CD4-positive, alpha-beta T cell treated with Interleukin-6 for 4 hours (primary cell): ENCODE results near the gene SFXN5.
"Not testable (repeated sequence)": the region's sequence is repeated elsewhere in the genome, so short reads cannot be mapped to it uniquely, and the experiment has no call there.

Experiments
- DNase-seq: peaks from one replicate; pipeline ENCODE4 v3.0.0-alpha.2; 2020; ENCODE audit warnings: mixed read lengths

Gene SFXN5

DNA sequence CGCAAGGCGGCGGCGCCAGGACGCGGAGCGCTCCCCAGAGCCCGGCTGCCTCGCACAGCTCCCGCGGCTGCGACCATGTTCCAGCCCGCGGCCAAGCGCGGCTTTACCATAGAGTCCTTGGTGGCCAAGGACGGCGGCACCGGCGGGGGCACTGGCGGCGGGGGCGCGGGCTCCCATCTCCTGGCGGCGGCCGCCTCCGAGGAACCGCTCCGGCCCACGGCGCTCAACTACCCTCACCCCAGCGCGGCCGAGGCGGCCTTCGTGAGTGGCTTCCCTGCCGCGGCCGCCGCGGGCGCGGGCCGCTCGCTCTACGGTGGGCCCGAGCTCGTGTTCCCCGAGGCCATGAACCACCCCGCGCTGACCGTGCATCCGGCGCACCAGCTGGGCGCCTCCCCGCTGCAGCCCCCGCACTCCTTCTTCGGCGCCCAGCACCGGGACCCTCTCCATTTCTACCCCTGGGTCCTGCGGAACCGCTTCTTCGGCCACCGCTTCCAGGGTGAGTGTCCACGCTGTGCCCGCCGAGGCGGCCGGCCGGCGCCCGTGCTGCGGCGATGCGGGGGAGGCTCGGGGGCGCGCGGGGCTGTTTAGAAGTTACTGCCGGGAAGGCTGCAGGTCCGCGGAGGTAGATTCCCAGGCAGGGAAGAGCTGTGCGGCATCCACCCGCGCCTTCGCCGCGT is 153.5 kb downstream of the SFXN5 start:
- no peak for DNase-seq

DNA sequence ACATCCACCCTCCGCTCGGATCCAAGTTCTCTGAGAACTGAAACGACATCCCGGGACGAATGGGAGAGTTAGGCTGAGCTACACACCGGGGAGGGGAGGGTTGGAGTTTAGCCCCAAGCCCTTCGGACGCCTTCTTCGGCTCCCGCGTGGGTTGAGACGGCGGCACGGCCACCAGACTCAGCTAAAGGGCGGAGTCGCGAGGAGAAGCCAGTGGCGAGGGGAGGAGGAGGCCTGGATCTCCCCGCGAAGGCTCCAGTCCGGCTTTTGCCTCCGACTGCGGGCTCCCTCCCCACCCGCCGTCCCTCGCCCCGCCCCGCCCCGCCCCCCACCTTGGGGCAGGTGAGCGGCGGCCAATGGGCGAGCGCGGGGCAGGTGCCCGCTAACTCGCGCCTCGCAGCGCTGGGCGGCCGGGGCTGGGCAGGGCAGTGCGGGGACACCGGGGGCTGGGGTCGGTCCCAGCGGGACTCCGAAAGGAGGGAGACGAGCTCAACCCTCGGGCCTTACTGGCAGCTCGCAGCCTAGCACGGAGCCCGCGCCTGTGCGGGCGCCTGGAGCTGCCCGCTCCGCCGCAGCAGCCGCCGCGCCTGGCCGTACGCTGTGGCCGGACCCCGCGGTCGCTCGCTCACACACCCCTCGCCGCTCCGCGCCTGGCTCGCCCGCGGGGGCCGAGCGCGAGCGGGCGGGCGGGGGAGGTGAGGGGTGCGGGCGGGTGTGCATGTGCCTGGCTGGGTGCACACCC is 154.2 kb downstream of the SFXN5 start, which contains the start of gene EMX1:
TSS of gene EMX1 (plus strand) at position 382 of the 739 bp plus-strand sequence. CDS start at position 716, 334 bp downstream.
- DNase-seq, result peak; percentile 59

DNA sequence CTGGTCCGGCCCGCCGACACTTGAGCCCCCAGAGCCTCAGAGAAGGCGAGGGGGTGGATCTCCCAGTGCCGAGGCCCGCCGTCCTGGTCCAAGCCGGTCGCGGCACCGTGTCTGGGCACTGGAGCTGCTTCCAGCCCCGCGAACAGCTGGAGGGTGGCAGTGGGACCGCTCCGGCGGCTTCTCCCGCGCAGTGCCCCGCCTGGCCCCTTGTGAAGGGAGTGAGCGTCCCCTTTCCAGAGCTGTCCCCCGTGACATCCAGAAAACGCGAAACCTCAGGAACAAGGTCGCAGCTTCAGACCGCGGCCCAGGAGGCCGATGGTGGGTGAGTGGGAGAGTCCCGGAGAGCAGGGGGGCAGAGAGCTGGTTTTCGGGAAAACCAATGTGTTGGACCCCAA is 154.8 kb downstream of the SFXN5 start:
- DNase-seq, result no peak

DNA sequence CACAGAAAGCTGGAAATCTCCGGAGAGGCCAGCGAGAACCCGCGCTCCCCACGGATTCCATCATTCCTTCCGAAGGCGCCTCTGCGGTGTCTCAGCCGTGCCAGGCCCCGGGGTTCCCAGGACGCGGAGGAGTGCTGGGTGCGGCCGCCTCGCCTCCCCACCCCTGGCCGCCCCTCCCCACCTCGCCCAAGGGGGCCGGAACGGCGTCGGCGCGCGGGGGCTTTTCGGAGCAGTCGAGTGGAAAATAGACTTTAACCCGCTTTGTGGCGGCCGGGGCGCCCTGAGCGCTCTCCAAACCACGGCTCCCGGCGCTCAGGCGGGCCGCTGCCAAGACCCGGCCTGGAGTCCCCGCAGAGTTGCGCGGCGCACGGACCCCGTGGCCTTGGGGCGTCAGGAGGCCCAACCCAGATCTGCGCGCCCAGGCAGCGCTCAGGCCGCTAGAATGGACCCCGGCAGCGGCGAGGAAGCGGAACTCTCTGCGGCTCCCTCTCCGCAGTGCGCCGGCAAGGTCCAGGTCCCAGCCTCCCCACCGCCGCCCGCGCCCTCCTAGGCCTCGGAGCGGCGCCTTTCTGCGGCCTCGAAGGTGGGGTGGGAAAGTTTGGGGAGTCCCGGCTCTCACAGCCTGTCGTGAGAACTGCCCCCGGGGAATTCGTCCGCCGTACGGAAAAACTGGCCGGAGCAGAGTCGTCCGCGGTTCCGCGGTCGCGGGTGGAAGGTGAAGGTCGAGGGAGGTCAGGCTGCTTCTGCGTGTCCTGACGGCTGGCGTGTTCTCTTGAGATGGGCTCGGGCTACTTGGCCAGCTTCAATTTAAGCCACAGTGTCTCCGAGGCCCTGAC is 155.4 kb downstream of the SFXN5 start:
- DNase-seq, result peak; percentile 28

DNA sequence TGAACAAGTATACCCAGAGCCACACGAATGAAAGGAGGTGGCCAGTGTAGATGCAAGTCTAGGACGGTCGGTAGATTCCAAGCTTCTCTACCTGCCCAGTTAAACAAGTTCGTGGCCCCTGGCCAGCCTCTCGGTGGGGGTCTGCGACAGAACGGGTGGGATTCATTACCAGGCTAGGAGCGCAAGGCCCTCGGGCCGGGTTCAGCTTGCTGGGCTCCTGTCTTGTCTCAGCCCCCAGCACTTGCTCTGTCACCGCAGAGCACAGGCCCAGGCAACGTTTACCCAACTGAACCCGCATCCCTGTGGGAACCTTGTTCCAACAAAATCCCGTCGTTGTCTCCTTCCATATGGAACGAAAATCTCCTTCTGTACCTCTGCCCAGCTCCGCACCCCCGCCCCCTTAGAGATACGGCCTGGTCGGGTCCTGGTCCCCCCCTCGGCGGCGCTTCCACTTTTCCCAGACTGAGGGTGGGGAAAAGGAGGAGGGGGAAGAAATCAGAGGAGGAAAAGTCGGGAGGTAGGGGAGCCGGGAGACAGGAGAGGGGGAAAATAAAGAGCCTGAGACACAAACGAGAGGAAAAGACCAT is 156.1 kb downstream of the SFXN5 start:
- no peak for DNase-seq

DNA sequence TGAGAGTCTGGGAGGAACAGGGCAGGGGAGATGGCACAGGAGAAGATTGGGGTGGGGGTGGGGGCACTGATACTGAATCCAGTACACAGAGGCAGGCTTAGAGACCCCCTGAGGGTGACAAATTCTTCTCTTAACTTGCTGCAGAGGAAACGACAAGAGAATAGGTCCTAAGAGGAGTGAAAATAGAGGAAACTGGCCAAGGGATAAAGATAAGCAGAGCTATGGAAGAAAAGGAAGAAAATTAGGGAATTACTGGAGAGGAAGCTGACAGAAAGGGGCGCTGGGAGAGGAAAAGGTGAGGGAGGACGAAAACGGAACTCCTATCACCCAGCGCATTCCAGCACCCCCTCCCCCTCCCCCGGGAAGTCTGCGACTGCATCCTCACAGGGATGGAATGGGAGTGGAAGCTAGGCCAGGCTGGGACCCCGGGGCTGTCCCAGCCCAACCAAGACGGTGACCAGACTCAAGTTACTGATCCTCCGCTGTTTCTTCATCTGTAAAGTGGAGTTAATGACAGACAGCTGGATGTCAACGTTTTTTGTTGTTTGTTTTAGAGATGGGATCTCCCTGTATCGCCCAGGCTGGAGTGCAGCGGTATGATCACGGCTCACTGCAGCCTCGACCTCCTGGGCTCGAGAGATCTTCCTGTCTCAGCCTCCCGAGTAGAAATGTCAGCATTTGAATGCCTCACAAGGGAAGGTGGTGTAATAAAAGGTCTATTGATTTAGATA is 156.8 kb downstream of the SFXN5 start:
- no peak for DNase-seq

DNA sequence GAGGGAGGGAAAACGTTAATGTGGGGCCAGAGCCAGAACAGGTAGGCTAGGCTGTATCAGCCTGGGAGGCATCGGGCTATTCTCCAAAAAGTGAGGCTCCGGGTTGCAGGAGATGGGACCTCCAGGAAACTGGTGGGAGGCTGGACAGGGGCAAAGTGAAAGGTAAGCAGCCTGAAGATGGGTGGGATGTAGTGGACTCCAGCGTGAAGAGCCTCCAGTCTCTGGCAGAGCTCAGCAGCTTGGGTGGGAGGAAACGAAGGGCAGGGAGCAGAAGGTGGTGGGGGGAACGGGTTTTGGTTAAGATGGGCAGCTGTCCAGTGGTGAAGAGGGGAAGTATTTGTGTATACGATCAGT is 157.3 kb downstream of the SFXN5 start:
- no peak for DNase-seq

DNA sequence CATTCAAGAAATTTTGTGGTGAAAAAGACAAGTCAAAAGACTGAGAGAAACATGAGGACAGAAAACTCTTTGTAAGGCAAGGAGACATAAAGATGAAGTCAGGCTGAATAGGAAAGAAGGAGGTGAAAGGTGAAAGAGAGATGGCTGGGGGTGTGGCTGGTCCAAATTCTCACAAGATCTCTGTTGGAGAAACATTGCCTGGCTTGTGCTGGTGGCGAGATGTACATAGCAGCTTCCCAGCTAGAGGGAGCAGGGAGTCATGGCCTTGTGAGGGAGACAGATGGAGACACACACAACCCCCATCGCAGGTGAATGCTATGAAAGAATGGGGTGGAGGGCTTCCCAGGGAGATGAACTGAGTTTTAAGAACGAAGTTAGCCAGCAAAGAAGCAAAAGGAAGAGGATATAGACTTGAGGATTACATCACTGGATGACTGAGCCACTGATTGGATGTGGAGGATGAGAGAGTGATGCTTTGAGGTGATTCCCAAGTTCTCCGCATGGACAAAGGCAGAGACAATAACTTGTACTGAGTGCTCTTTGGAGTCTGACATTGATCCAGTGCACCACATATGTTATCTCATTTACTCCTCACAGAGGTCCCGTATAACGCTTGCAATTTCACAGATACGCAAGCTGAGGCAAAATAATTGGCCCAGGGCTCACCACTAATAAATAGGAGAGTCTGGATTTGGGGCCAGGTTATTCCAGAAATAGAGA is 157.9 kb downstream of the SFXN5 start:
- no peak for DNase-seq

DNA sequence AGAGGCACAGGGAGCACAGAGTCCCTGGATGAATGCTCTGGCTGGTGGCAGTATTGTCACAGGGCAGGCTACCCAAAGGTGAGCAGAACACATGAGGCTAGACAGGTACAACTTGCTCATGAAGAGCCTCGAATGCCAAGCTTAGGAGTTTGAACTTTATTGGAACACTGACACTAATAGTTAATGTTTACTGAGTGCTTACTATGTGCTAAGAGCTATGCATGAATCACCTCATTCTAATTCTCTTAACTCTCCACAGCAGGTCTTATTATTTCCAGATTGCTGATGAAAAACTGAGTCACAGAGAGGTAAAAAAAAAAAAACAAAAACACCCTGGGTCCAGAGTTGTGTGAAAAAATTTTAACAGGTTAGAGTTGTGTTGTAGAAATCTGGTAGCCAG is 160.3 kb downstream of the SFXN5 start:
- no peak for DNase-seq

DNA sequence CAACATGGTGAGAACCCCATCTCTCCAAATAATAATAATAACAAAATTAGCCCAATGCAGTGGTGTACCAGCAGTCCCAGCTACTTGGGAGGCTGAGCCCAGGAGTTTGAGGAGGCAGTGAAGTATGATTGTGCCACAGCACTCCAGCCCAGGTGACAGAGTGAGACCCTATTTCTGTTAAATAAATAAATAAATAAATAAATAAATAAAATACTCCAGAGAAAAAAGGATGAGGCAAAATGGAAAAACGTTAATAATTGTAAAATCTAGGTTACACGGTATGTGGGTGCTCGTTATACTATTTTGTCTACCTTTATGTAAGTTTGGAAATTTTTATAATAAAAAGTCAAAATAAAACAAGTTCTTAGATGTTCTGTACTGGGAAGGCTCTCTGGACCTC is 162.8 kb downstream of the SFXN5 start:
- DNase-seq, result no peak

DNA sequence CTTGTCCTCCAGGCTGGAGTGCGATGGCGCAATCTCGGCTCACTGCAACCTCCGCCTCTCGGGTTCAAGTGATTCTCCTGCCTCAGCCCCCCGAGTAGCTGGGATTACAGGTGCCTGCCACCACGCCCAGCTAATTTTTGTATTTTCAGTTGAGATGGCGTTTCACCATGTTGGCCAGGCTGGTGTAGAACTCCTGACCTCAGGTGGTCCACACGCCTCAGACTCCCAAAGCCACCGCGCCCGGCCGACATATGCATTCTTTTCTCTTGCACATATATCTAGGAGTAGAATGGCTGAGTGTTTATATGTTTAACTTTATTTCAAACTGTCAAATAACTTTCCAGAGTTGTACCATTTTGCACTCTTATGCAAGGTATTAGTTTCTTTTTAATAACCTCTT is 164.1 kb downstream of the SFXN5 start:
- not testable (repeated sequence) for DNase-seq

DNA sequence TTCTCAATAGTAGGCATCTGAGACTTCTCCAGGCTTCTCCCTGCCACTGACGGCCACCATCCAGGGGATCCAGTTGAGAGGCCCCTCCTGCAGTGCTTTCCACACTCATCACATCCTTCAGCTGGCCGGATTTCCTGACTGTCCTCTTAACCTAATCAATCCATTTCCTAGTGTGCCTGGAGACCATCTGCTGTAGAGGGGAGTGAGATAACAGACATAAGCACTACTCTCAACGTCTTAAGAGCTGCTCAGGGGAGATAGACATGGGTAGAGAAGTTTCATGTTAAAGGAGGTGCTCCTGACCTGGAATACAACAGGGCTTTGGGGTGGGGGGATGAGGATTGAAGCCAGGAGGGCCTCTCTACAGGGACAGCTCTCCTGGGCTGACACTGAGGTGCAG is 170.1 kb downstream of the SFXN5 start:
- DNase-seq, result no peak

DNA sequence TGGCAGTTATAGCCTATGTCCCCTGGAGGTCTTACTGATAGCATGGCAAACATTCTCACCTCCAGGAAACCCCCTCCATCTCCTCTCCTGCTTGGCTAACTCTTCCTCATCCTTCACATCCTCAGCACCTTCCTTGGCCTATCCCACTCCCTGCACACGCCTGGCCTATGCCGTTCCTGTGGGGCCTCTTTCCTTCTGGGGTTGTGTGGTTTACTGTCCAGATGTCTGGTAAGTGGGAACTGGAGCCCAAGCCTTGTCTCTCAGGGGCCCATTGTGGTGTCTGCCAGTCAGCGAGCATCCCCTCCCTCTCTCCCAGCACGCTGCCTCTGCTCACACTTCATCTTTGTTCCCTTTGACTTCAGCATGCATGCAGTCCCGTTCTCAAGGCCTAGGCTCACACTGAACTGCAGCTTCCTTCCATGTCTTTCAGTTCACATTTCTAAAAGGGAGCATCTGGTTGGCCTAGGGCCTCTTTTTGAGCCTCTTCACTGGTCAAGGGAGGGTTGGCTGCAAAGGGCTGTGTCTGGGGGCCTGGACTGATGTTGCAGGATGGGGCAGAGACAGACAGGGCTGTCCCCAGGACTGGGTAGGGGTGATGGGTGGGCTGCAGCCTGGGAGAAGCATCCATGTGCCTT is 171.2 kb downstream of the SFXN5 start:
- no peak for DNase-seq

DNA sequence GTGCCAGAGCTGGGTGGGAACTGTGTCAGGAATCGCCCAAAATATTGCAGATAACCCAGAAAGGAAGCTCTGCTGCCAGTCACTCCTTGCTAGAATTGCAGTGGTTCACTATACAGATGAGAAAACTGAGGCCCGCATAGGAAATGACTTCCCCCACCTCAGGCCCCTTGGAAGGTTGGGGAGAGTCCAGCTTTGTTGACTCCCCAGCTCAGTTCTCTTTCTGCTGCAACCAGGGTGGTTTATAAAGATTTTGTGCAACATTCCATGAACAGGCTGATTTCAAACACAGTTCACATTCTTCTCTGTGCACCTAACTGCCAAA is 173.0 kb downstream of the SFXN5 start:
- DNase-seq, result no peak

DNA sequence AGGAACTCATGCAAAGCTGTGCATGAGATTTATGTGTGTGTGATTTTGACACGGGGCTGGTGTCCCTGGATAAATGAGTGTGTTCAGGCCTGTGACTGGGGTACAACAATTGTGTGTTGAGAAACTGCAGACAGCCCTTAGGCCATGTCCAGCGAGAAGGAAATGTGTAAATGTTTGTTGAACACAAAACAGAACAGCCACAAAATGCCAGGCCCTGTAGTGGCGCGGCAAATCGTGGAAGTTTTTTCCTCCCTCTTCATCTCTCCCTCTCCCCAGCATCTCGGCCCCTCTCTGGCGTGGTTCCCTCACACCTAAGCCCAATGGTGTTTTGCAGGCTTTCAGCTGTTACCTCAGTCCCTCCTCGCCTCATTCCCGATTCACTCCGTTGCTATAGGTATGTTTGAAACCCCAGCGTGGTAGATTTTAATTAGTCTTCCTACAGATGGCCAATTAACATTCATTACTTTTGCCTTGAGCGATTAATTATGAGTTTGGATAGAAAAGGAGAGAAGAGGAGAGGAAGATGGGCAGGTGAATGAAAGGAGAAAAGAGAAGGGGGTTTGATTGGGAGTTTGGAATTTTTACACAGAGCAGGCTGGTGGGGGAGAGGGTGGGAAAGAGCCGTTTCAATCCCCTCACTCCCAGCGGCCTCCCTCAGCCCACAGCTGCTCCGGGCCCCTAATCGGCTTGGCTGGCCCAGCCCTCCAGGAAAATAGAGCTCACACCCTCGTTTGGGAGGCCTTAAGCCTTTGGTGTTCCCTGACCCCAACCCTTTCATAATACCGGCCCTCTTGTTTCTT is 173.5 kb downstream of the SFXN5 start:
- DNase-seq, result no peak

DNA sequence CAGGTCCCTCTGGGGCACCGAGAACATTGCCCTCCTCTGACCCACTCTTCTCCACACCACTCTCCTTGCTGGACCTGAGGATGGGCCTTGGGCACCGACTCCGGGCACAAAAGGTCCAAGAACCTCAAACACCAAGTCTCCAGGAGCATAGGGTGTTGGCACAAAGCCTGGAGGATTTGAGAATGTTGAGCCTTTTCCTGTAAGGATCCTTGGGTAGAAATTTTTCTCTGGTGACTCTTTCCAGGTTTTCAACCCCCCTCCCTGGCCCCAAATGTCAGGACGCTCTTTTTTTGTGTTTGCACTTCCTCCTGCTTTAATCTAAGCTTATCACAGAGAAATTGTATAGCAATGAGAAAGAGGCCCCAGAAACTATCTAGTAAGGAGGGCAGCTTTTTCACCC is 175.1 kb downstream of the SFXN5 start:
- no peak for DNase-seq

DNA sequence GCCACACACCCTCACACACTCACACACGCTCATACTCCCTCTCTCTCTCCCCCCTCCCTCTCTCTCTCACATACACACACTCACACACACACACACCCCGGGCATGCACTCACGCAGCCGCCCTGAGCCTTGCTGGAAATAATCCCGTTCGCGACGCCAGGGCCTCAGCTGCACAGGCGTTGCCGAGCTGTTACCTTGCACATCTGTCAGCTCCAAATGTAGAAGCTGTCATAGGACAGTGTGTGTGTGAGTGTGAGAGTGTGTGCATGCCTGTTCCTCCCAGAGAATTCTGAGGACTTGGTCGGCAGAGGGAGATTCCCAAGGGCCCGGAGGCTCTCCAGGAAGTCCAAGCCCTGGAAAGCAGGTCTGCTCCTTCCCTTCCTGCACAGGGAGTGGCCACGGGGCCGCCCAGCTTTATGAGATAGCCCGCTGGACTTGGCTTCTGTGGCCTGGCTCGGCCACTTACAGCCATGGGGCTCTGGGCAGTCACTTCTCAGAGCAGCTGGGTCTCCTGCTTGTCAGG is 175.7 kb downstream of the SFXN5 start:
- no peak for DNase-seq

DNA sequence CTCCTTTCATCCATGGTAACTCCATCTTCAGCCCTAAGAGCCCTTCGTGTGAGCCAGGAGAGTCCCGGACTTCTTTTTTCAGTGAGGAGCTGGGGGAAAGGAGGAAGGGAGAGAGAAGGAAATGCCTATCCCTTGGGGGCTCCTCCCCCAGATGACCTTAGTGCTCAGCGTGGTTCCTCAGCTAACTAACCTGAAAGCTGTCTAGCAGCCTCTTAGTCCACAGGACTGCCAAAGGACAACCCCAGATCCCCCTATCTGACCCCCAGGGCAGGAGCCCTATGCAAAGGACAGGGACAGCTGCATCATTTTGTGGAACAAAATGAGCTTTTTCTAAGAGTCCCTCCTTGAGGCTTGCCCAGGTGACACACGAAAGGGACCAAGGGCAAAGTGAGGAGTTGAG is 176.4 kb downstream of the SFXN5 start:
- no peak for DNase-seq

DNA sequence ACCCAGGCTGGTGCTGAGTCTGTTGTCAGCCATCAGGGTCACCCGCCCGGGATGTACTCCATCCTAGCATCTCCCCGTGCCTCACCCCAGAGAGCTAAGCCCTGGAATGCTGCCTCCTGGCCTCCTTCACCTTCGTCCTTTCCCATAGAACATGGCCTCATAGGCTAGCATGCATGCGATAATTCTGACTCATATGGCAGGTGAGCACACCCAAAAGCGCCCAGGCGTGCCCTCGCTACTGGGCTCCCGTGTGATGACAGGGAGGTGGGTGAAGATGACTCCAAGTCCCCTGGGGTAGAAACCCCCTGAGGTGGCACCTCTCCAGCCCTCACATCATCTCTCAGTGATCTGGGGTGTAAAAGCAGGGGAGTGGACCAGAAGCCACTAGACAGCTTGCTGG is 177.0 kb downstream of the SFXN5 start:
- no peak for DNase-seq

DNA sequence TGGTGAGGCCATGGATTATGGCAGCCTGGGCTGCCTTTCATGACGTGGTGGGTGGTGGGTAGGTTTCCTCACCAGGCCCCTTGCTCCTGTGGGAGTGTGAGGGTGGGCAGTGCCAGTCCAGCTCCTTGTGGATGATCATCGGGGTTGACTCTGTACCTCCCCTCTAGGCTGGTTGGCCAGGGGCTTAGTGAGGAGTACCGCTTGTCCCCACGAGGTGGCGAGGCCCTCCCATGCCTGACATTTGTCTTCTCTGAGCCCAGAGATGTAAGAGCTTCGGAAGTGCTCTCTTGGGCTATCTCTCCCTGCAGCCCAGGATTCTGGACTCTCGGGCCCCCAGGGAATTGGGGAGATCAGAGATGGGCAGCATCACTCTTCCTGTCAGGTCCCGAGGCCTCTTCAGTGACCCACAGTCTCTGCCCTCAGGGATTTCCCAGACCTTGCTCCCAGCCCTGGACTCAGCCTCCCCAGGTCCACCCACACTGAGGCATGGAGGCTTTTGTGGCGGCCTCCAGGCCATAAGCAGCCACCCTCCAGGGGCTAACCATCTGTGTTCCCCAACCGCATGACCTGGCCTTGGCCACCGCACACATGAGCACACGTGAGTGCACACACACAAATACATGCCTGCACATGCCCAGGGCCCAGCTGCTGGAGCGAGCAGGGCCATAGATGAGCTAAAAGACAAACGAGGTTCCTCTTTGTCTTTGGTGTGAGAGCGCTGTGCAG is 177.8 kb downstream of the SFXN5 start:
- peak; percentile 20 for DNase-seq
